ENCODE measurements around the gene PLPPR1. TPM values are rescaled to one million over a fixed set of nuclear protein-coding genes. Genes with fewer than 3 reads are reported as not detected.

The PLPPR1 gene
- total and polyA plus RNA-seq, 2 of the 13 experiments (the other 11 are each of a cell fraction or from before 2014, with no cell fraction given) = 16.0 to 84.7 TPM

- peak; percentile 28; the same call in 1 of the 2 replicates for TF ChIP-seq MYPOP (CRISPR knock-in tag; IDR thresholded peaks at IDR 0.05)
- TF ChIP-seq CREM (IDR thresholded peaks at IDR 0.05) = 0 out of 2 replicates have a peak, but pooled peaks have one; percentile 14
- no peak for TF ChIP-seq CREM (CRISPR knock-in tag; IDR thresholded peaks at IDR 0.05)
- TF ChIP-seq ZNF558 (CRISPR knock-in tag; IDR thresholded peaks at IDR 0.05; ENCODE audit: borderline replicate concordance) = no peak
- 0 out of 2 replicates have a peak, but pooled peaks have one; percentile 16 for TF ChIP-seq MIXL1 (CRISPR knock-in tag; IDR thresholded peaks at IDR 0.05)
- TF ChIP-seq HNF1A (IDR thresholded peaks at IDR 0.05; ENCODE audit: low read depth) = 0 out of 2 replicates have a peak, but pooled peaks have one; percentile 34
- TF ChIP-seq HNF1A (CRISPR knock-in tag; IDR thresholded peaks at IDR 0.05; ENCODE audit: borderline replicate concordance) = no peak
- no peak for TF ChIP-seq CBX5 (CRISPR knock-in tag; IDR thresholded peaks at IDR 0.05; ENCODE audit: borderline replicate concordance)
- no peak for TF ChIP-seq SNAPC5 (CRISPR knock-in tag; IDR thresholded peaks at IDR 0.05; ENCODE audit: borderline replicate concordance)
- TF ChIP-seq ZFP36 (IDR thresholded peaks at IDR 0.05; ENCODE audit: borderline replicate concordance, low read depth, low read length, partially characterized antibody) = no peak
- no peak for TF ChIP-seq REST (IDR thresholded peaks at IDR 0.05; ENCODE audit: borderline replicate concordance in 1 of 2, low read depth in 1 of 2, low read length in 2 of 2)
- no peak for TF ChIP-seq ZNF841 (CRISPR knock-in tag; IDR thresholded peaks at IDR 0.05; ENCODE audit: borderline replicate concordance)
- no peak for TF ChIP-seq HOMEZ (CRISPR knock-in tag; IDR thresholded peaks at IDR 0.05; ENCODE audit: low read depth)
- peak; percentile 63; the same call in 1 of the 2 replicates for TF ChIP-seq RXRB (CRISPR knock-in tag; IDR thresholded peaks at IDR 0.05; ENCODE audit: borderline replicate concordance)
- TF ChIP-seq TIGD3 (CRISPR knock-in tag; IDR thresholded peaks at IDR 0.05; ENCODE audit: borderline replicate concordance) = no peak
- no peak for TF ChIP-seq ZNF10 (CRISPR knock-in tag; IDR thresholded peaks at IDR 0.05; ENCODE audit: borderline replicate concordance, low read depth)
These were observed 283.4 kb downstream of the PLPPR1 start (continued) for GRCh38 chr9:101311758-101312420.
